Hepatocyte (in vitro differentiated cells): ENCODE results near the gene TMEM109. TPM values are rescaled to one million over a fixed set of nuclear protein-coding genes. Genes with fewer than 3 reads are reported as not detected.

Experiments used
- DNase-seq: peaks from one replicate; pipeline ENCODE4 v3.0.0-alpha.2; 2016; ENCODE audit warnings: low spot score
- H2AFZ ChIP-seq: fragments of 200-600 bp; sonication (generic); 2 replicates; pipeline ENCODE4 v1.6.0; 2016; ENCODE audit warnings: antibody characterized with exemption, mild to moderate bottlenecking
- H3K27ac ChIP-seq: fragments of 200-600 bp; sonication (generic); 2 replicates; pipeline ENCODE4 v1.5.1; 2016; ENCODE audit warnings: mild to moderate bottlenecking
- H3K27me3 ChIP-seq: fragments of 200-600 bp; sonication (generic); 2 replicates; pipeline ENCODE4 v1.6.1; 2016
- H3K36me3 ChIP-seq: fragments of 200-600 bp; sonication (generic); replicated peaks from 2 replicates; pipeline ENCODE4 v1.5.1; 2016; ENCODE audit warnings: low read depth; ENCODE audit not compliant: insufficient read depth
- H3K4me1 ChIP-seq: fragments of 200-600 bp; sonication (generic); 2 replicates; pipeline ENCODE4 v1.5.1; 2016; ENCODE audit warnings: mild to moderate bottlenecking, moderate library complexity; ENCODE audit not compliant: insufficient read depth
- H3K4me2 ChIP-seq: fragments of 200-600 bp; sonication (generic); 2 replicates; pipeline ENCODE4 v1.6.0; 2016
- H3K4me3 ChIP-seq: fragments of 200-600 bp; sonication (generic); 2 replicates; pipeline ENCODE4 v1.5.1; 2016; ENCODE audit warnings: mild to moderate bottlenecking
- H3K79me2 ChIP-seq: fragments of 200-600 bp; sonication (generic); 2 replicates; pipeline ENCODE4 v1.6.0; 2017; ENCODE audit warnings: mild to moderate bottlenecking
- H3K9me2 ChIP-seq: fragments of 200-600 bp; sonication (generic); replicated peaks from 2 replicates; pipeline ENCODE4 v1.6.0; 2017; ENCODE audit warnings: mild to moderate bottlenecking; ENCODE audit not compliant: insufficient read depth
- H3K9me3 ChIP-seq: fragments of 200-600 bp; sonication (generic); 2 replicates; pipeline ENCODE4 v1.5.1; 2016; ENCODE audit warnings: low read depth, mild to moderate bottlenecking
- H4K20me1 ChIP-seq: fragments of 200-600 bp; sonication (generic); 2 replicates; pipeline ENCODE4 v1.6.0; 2016; ENCODE audit warnings: mild to moderate bottlenecking; ENCODE audit not compliant: insufficient read depth, poor library complexity, severe bottlenecking
- EZH2 ChIP-seq: fragments of 200-600 bp; sonication (generic); IDR thresholded peaks from 2 replicates; pipeline ENCODE4 v1.6.1; 2016; ENCODE audit warnings: antibody characterized with exemption, mild to moderate bottlenecking, borderline replicate concordance
- EZH2phosphoT487 ChIP-seq: fragments of 200-600 bp; sonication (generic); IDR thresholded peaks from one replicate; pipeline ENCODE4 v1.6.1; 2018; ENCODE audit warnings: antibody characterized with exemption, mild to moderate bottlenecking, low read depth, moderate library complexity; ENCODE audit not compliant: unreplicated experiment, severe bottlenecking
- WGBS: methylation state at CpG from one replicate; pipeline ENCODE4 v1.1.6; 2016; ENCODE audit warnings: low lambda C conversion rate; ENCODE audit errors: missing lambda C conversion rate; 5-methylcytosine and 5-hydroxymethylcytosine counted together
- polyA plus RNA-seq: library from polyadenylated mRNA; unstranded; fragments of >200 nt; fragmentation: Nextera tagmentation; extraction: Ambion mirVana; gene quantifications from 2 replicates; pipeline ENCODE4 v1.2.1, GENCODE V29; 2016
- total RNA-seq: library from RNA; depleted of rRNA; stranded (reverse); fragments of >200 nt; gene quantifications from 2 replicates; pipeline ENCODE4 v1.2.3, GENCODE V29; 2014
- TF ChIP-seq, protein P1 (sequence below): fragments of 200-600 bp; sonication (generic); IDR thresholded peaks from 2 replicates; pipeline ENCODE4 v1.5.1; 2016; ENCODE audit warnings: antibody characterized with exemption, mild to moderate bottlenecking; ENCODE audit not compliant: poor library complexity

TMEM109 gene
- total and polyA plus RNA-seq, 2 experiments from 2014 or later = 30.0 to 86.9 TPM

- DNase-seq = no peak
- H3K4me2 ChIP-seq = no peak overlapping the region
- no peak for TF ChIP-seq EZH2phosphoT487
- TF ChIP-seq, protein P1, sequence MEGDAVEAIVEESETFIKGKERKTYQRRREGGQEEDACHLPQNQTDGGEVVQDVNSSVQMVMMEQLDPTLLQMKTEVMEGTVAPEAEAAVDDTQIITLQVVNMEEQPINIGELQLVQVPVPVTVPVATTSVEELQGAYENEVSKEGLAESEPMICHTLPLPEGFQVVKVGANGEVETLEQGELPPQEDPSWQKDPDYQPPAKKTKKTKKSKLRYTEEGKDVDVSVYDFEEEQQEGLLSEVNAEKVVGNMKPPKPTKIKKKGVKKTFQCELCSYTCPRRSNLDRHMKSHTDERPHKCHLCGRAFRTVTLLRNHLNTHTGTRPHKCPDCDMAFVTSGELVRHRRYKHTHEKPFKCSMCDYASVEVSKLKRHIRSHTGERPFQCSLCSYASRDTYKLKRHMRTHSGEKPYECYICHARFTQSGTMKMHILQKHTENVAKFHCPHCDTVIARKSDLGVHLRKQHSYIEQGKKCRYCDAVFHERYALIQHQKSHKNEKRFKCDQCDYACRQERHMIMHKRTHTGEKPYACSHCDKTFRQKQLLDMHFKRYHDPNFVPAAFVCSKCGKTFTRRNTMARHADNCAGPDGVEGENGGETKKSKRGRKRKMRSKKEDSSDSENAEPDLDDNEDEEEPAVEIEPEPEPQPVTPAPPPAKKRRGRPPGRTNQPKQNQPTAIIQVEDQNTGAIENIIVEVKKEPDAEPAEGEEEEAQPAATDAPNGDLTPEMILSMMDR = no peak
- no peaks in the 10 kb centered on the region for H3K36me3 ChIP-seq
- H4K20me1 ChIP-seq = no peaks in the 10 kb centered on the region
- 87% methylated on average over 23 of the region's 23 CpGs for WGBS
- H3K79me2 ChIP-seq = peaks cover 40% of the 10 kb centered on the region
- H3K27me3 ChIP-seq = no peaks in the 10 kb centered on the region
- no peaks in the 10 kb centered on the region for H3K9me3 ChIP-seq
- H3K4me3 ChIP-seq = no peak overlapping the region
- peaks cover 8% of the 10 kb centered on the region for H3K4me1 ChIP-seq
- H2AFZ ChIP-seq = no peak overlapping the region
- H3K27ac ChIP-seq = no peak overlapping the region
- H3K9me2 ChIP-seq = no peaks in the 10 kb centered on the region
Observed at GRCh38 chr11:60921777-60922335, 7.9 kb downstream of the TMEM109 start.

- TF ChIP-seq EZH2 = no peak
- TF ChIP-seq, protein P1 = no peak
- no peak for TF ChIP-seq EZH2phosphoT487
- no peak overlapping the region for H3K4me2 ChIP-seq
- no peaks in the 10 kb centered on the region for H3K9me3 ChIP-seq
- H2AFZ ChIP-seq = no peak overlapping the region
- DNase-seq = no peak
- H3K36me3 ChIP-seq = no peaks in the 10 kb centered on the region
- peaks cover 30% of the 10 kb centered on the region for H3K79me2 ChIP-seq
- no peaks in the 10 kb centered on the region for H3K27me3 ChIP-seq
- WGBS = 88% methylated on average over 6 of the region's 6 CpGs
- no peak overlapping the region for H3K4me3 ChIP-seq
- no peaks in the 10 kb centered on the region for H4K20me1 ChIP-seq
- no peaks in the 10 kb centered on the region for H3K9me2 ChIP-seq
- H3K4me1 ChIP-seq = peaks cover 8% of the 10 kb centered on the region
- no peak overlapping the region for H3K27ac ChIP-seq
Observed at GRCh38 chr11:60922906-60923305, 8.9 kb downstream of the TMEM109 start.

GRCh38 chr11:60923326-60923725 lies 9.4 kb downstream of the TMEM109 start:
- no peaks in the 10 kb centered on the region for H3K9me3 ChIP-seq
- H3K4me2 ChIP-seq = no peak overlapping the region
- H3K4me1 ChIP-seq = peaks cover 8% of the 10 kb centered on the region
- TF ChIP-seq, protein P1 = no peak
- TF ChIP-seq EZH2 = no peak
- no peak for TF ChIP-seq EZH2phosphoT487
- H3K36me3 ChIP-seq = no peaks in the 10 kb centered on the region
- 84% methylated on average over 5 of the region's 5 CpGs for WGBS
- H4K20me1 ChIP-seq = no peaks in the 10 kb centered on the region
- no peak overlapping the region for H3K27ac ChIP-seq
- no peak for DNase-seq
- no peaks in the 10 kb centered on the region for H3K27me3 ChIP-seq
- H3K4me3 ChIP-seq = no peak overlapping the region
- no peak overlapping the region for H2AFZ ChIP-seq
- H3K79me2 ChIP-seq = peaks cover 26% of the 10 kb centered on the region
- H3K9me2 ChIP-seq = no peaks in the 10 kb centered on the region

GRCh38 chr11:60923800-60924109 lies 9.8 kb downstream of the TMEM109 start:
- no peak overlapping the region for H3K27ac ChIP-seq
- H3K4me2 ChIP-seq = peak overlapping the region; percentile 98
- no peaks in the 10 kb centered on the region for H3K36me3 ChIP-seq
- no peak overlapping the region for H2AFZ ChIP-seq
- H4K20me1 ChIP-seq = no peaks in the 10 kb centered on the region
- H3K9me3 ChIP-seq = no peaks in the 10 kb centered on the region
- no peak for TF ChIP-seq EZH2phosphoT487
- TF ChIP-seq EZH2 = no peak
- TF ChIP-seq, protein P1 = no peak
- H3K9me2 ChIP-seq = no peaks in the 10 kb centered on the region
- DNase-seq = no peak
- peaks cover 8% of the 10 kb centered on the region for H3K4me1 ChIP-seq
- 58% methylated on average over 6 of the region's 6 CpGs for WGBS
- peak overlapping the region; percentile 94 for H3K4me3 ChIP-seq
- H3K79me2 ChIP-seq = peaks cover 21% of the 10 kb centered on the region
- no peaks in the 10 kb centered on the region for H3K27me3 ChIP-seq
